Measurements from ENCODE around the gene CFAP90.

- TF ChIP-seq CTCF (IDR thresholded peaks at IDR 0.05; ENCODE audit: low read depth, low read length) (no peak), EZH2phosphoT487 (IDR thresholded peaks at IDR 0.05; ENCODE audit: low read depth) (no peak)
These were observed 27.5 kb upstream of the CFAP90 start for GRCh38 chr5:7878381-7878873.

Data from OCI-LY3 (cell line).